ENCODE measurements around the gene PASD1. TPM values are rescaled to one million over a fixed set of nuclear protein-coding genes. Genes with fewer than 3 reads are reported as not detected.

PASD1 gene
- total RNA-seq, 4 donors from 2014 or later: not detected

DNA sequence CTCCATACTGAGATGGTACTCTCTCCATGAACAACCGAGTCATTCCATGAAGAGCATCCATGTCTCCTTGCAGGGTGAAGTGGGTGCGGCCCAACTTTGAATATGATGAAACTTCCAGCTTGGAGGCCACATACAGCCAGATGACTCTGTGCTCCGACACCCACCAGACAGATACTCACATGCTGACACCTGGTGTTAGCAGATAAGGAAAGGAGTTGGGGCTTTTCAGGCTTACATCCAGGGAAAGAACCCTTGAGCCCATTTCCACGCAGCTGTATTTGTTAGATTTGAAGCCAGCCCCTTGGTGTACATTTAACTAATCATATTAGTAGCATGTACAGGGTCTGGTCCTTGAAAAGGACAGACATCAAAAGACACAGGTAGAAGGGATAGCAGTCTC lies 69.7 kb downstream of the PASD1 start:
- DNase-seq (ENCODE audit: low spot score): no peak
- TF ChIP-seq, protein P1, sequence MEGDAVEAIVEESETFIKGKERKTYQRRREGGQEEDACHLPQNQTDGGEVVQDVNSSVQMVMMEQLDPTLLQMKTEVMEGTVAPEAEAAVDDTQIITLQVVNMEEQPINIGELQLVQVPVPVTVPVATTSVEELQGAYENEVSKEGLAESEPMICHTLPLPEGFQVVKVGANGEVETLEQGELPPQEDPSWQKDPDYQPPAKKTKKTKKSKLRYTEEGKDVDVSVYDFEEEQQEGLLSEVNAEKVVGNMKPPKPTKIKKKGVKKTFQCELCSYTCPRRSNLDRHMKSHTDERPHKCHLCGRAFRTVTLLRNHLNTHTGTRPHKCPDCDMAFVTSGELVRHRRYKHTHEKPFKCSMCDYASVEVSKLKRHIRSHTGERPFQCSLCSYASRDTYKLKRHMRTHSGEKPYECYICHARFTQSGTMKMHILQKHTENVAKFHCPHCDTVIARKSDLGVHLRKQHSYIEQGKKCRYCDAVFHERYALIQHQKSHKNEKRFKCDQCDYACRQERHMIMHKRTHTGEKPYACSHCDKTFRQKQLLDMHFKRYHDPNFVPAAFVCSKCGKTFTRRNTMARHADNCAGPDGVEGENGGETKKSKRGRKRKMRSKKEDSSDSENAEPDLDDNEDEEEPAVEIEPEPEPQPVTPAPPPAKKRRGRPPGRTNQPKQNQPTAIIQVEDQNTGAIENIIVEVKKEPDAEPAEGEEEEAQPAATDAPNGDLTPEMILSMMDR (IDR thresholded peaks at IDR 0.05): no peak

DNA sequence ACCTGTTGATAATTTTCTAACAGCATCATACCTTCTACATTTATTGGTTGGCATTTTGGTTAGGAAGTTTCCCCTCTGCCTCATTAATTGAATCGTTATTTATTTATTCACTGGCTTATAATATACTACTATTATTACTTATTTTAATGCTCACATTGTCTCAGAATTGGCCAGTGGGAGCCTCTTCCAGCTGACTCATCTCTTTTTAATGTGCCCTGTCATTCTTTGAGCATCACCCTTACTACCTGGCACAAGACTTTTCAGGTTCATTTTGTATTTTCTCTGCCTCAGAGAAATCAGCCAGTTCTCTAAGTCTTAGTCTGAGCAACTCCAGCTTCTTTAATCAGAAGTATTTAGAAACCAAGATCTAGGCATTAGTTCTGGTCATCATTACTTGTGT lies 71.5 kb downstream of the PASD1 start:
- no peak for ATAC-seq (ENCODE audit: low FRiP score)
- TF ChIP-seq, protein P1 (IDR thresholded peaks at IDR 0.05): no peak
- no peak for DNase-seq (ENCODE audit: low spot score)

More for the DNA sequence above, 69.7 kb downstream of the PASD1 start:
- ATAC-seq (ENCODE audit: low FRiP score): no peak

DNA sequence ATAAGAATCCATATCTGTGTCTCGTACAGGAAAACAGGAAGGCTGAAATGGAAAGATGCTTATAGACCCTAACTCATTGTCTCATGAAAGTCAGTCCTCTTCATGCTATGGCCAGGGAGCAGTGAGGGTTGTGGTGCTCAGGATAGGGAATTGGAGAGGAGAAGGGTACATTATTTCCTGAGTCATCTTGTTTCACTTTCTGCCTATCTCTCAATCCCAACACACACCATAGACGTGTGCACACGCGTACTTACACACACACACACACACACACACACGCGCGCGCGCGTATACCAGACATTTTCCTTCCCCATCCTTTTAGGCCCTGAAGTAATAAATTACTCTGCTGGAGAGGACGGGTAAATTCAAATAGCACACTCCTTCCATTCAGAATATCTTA lies 78.1 kb downstream of the PASD1 start:
- TF ChIP-seq, protein P1 (IDR thresholded peaks at IDR 0.05): no peak
- ATAC-seq (ENCODE audit: low FRiP score) (no peak), DNase-seq (ENCODE audit: low spot score) (no peak)

DNA sequence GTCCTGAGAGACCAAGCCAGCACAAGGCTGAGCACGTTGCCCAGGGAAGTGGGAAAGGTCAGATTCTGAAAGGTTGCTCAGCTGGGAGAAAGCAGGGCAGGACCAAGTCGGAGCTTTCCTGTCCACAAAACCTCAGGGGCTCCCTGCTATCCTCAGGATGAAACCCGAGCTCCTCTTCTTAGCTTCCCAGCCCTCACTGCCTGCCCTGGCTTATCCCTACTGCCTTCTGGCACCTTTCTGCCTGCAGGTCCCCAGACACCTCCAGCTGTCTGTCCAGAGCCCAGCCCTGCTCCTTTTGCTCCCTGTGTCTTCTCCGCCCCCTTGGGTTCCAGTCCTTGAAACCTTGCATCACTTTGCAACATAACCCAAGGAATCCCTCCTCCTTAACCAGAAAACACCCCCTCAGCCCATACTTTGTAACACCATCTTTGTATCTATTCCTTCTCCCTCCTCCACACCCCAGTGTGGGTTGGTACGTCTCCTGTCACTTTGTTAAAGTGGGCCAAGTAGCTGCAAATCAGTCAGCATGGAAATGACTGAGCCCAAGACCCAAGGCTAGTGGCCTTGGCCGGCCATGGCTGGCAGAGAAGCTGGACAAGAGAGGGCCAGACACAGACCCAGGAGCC lies 111.8 kb downstream of the PASD1 start:
- TF ChIP-seq, protein P1 (IDR thresholded peaks at IDR 0.05): no peak
- ATAC-seq (ENCODE audit: low FRiP score): no peak
- DNase-seq (ENCODE audit: low spot score): no peak

DNA sequence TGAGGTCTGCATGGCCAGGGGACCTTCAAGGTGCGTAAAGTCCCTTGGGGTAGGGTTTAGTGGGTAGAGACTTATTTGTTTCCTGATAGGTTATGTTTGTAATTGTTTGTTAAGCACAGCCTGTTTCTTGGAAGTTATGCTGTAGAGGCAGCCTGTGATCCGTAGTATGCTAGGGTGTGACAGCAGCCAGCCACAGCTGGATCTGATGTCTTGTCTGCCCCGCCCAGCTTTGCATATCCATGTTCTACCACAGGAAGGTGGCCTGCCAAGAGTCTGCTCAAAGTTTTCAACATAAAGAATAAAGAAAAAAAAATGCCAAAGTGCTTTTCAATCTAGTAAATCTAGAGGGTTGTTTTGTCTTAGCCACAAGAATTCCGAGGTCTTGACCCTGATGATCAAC lies 112.7 kb downstream of the PASD1 start:
- DNase-seq (ENCODE audit: low spot score): no peak
- TF ChIP-seq, protein P1 (IDR thresholded peaks at IDR 0.05): no peak
- no peak for ATAC-seq (ENCODE audit: low FRiP score)

DNA sequence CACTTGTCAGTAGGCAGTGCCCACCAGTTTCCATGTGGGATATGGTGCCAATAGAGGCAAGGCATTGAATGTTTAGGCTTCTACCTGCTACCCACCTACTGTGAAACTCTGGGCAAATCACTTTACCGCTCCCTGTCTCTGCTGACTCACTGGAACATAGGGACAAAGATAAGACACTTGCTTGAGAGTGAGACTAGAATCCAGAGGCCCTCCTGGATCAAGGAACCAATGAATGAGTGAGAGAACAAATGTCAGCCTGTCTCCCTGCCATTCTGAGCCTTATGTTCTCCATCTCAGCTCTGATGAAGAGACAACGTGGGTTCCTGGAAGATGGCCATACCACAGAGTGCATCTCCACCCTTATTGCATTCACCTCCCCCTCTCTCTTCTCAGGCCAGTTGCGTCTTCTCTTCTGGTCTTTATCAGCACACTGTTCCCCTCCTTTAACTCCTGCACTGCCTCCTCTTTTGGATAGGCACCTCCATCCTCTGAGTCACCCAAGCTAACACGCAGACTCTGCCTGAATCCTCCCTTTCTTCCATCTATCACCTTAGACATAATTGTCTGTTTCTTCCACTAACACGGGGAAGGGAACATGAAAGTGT lies 116.4 kb downstream of the PASD1 start:
- ATAC-seq (ENCODE audit: low FRiP score): peak; percentile 71
- TF ChIP-seq, protein P1 (IDR thresholded peaks at IDR 0.05): no peak
- DNase-seq (ENCODE audit: low spot score): no peak

DNA sequence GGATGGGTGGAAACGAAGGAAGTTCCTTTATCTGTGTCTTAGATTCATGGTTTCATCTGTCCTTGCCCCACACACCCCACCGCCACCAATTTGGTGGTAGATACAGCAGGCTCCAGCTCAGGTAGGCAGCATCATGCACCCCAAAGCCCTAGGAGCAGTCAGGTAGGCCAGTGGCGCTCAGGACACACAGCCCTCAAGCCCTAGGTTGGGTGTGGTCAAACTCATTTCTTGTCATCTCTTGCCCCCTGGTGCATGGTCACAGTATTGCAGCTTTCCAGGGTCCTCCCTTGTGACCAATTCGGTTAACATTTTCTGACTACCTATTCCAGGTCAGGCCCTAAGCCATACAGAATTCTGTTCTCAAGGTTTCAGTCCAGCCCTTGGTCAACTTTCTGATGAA lies 117.3 kb downstream of the PASD1 start:
- DNase-seq (ENCODE audit: low spot score) (no peak), ATAC-seq (ENCODE audit: low FRiP score) (no peak)
- TF ChIP-seq, protein P1 (IDR thresholded peaks at IDR 0.05): no peak

All from omental fat pad (tissue), 4 donors.